Panc1 (cell line): Measurements from ENCODE around the gene TRAF7. TPM values are rescaled to one million over a fixed set of nuclear protein-coding genes. Genes with fewer than 3 reads are reported as not detected.

Experiments
- ATAC-seq: fragments of 200-7000 bp; cut with Tn5 transposase; 2 replicates; pipeline ENCODE4 v1.9.1; 2020; ENCODE audit warnings: mild to moderate bottlenecking, moderate library complexity
- BruUV-seq: library from RNA; stranded (reverse); fragments of 400-500 nt; replicated peaks from 2 replicates; lab custom pipeline; 2021; lab: Mats Ljungman, UMichigan
- CTCF ChIA-PET: fragments of 300-600 bp; sonication (Branson Sonifier 250); formaldehyde crosslinking; loops from one replicate; lab custom pipeline; 2022; ENCODE audit warnings: antibody characterized with exemption; lab: Charles Lee
- POLR2A ChIA-PET: fragments of 300-600 bp; sonication (Branson Sonifier 250); formaldehyde crosslinking; loops from one replicate; lab custom pipeline; 2022; ENCODE audit warnings: antibody characterized with exemption; lab: Charles Lee
- DNase-seq: peaks from one replicate; pipeline ENCODE4 v3.0.0-alpha.2; 2010; ENCODE audit warnings: low read depth, low spot score
- H3K27ac ChIP-seq: 2 replicates; pipeline ENCODE4 v1.5.1; 2011; ENCODE audit warnings: mild to moderate bottlenecking, low read length, inconsistent platforms
- H3K27me3 ChIP-seq: fragments of 200-500 bp; sonication (Bioruptor generic); 2 replicates; pipeline ENCODE4 v1.6.0; 2014; ENCODE audit warnings: low read length, inconsistent platforms; ENCODE audit not compliant: control insufficient read depth, insufficient read depth
- H3K36me3 ChIP-seq: fragments of 200-500 bp; sonication (Bioruptor generic); 2 replicates; pipeline ENCODE4 v1.5.1; 2014; ENCODE audit warnings: inconsistent platforms, mild to moderate bottlenecking, low read length, moderate library complexity; ENCODE audit not compliant: control insufficient read depth, insufficient read depth
- H3K4me1 ChIP-seq: 2 replicates; pipeline ENCODE4 v1.5.1; 2011; ENCODE audit warnings: inconsistent platforms, mild to moderate bottlenecking, low read length, moderate library complexity; ENCODE audit not compliant: control insufficient read depth, insufficient read depth
- H3K4me3 ChIP-seq, 2 experiments: 2 replicates each; pipeline ENCODE4 v1.5.1; 2011 to 2012; ENCODE audit warnings: low read depth in 2 of 2, low read length in 2 of 2, mild to moderate bottlenecking in 2 of 2, inconsistent platforms in 1 of 2, moderate library complexity in 1 of 2
- H3K9me3 ChIP-seq: fragments of 200-500 bp; sonication (Bioruptor generic); 2 replicates; pipeline ENCODE4 v1.5.1; 2014; ENCODE audit warnings: low read depth, mild to moderate bottlenecking, inconsistent platforms, low read length, moderate library complexity; ENCODE audit not compliant: control insufficient read depth, insufficient read depth
- POLR2AphosphoS5 ChIP-seq: IDR thresholded peaks from 2 replicates; pipeline ENCODE4 v1.6.1; 2012; ENCODE audit warnings: mild to moderate bottlenecking, low read depth, low read length, moderate library complexity
- SIN3A ChIP-seq: IDR thresholded peaks from 2 replicates; pipeline ENCODE4 v1.6.1; 2012; ENCODE audit warnings: low read depth, mild to moderate bottlenecking, low read length, moderate library complexity, borderline replicate concordance; ENCODE audit not compliant: insufficient read depth
- TCF7L2 ChIP-seq: IDR thresholded peaks from 2 replicates; pipeline ENCODE4 v1.6.1; 2011; ENCODE audit warnings: mild to moderate bottlenecking, low read depth, low read length, inconsistent platforms
- in situ Hi-C: cut with HindIII; loops from 2 replicates; pipeline ENCODE4 v1.10.0; 2016; ENCODE audit warnings: low sequenced_read_pairs, low pct_unique_long_range_greater_than_20kb
- intact Hi-C: fragments of 100-400 bp; cut with micrococcal nuclease; formaldehyde crosslinking; loops from one replicate; pipeline ENCODE4 v1.10.0; 2022; ENCODE audit not compliant: unreplicated experiment
- total RNA-seq: library from RNA; stranded (reverse); gene quantifications from one replicate; pipeline ENCODE4 v1.2.1, GENCODE V29; 2021; ENCODE audit not compliant: unreplicated experiment
- TF ChIP-seq, protein P1 (sequence below), 2 experiments: IDR thresholded peaks; 2 replicates each; pipeline ENCODE4 v1.6.1; 2011 to 2012; ENCODE audit warnings: low read depth in 2 of 2, control low read depth in 1 of 2, low read length in 1 of 2, mild to moderate bottlenecking in 1 of 2, moderate library complexity in 1 of 2; ENCODE audit not compliant: insufficient read depth in 1 of 2
- TF ChIP-seq, protein P2 (sequence below): fragments of 450-650 bp; IDR thresholded peaks from 2 replicates; pipeline ENCODE4 v1.5.1; 2017; ENCODE audit warnings: mild to moderate bottlenecking

TRAF7 gene
- total RNA-seq, 1 experiment from 2014 or later: 108 TPM

DNA sequence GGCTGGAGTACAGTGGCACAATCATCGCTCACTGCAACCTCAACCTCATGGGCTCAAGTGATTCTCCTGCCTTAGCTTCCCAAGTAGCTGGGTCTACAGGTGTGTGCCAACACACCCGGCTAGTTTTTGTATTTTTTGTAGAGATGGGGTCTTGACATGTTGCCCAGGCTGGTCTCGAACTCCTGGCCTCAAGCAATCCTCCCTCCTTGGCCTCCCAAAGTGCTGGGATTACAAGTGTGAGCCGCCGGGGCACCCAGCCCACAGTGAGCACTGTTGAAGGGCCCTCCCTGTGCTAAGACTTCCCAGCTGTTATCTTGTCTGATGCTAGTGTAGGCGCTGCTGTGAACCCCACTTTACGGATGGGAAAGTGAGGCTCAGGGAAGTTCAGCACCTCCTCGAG lies 32.8 kb downstream of the TRAF7 start:
- Histone ChIP-seq H3K4me1 (0 out of 2 replicates have a peak, but pooled peaks cover 5% of the 10 kb centered on the region), H3K27me3 (no peaks in the 10 kb centered on the region), H3K27ac (no peak overlapping the region), H3K36me3 (no peaks in the 10 kb centered on the region), H3K9me3 (no peaks in the 10 kb centered on the region), H3K4me3 (no peak overlapping the region)
- DNase-seq: no peak
- TF ChIP-seq, protein P1, sequence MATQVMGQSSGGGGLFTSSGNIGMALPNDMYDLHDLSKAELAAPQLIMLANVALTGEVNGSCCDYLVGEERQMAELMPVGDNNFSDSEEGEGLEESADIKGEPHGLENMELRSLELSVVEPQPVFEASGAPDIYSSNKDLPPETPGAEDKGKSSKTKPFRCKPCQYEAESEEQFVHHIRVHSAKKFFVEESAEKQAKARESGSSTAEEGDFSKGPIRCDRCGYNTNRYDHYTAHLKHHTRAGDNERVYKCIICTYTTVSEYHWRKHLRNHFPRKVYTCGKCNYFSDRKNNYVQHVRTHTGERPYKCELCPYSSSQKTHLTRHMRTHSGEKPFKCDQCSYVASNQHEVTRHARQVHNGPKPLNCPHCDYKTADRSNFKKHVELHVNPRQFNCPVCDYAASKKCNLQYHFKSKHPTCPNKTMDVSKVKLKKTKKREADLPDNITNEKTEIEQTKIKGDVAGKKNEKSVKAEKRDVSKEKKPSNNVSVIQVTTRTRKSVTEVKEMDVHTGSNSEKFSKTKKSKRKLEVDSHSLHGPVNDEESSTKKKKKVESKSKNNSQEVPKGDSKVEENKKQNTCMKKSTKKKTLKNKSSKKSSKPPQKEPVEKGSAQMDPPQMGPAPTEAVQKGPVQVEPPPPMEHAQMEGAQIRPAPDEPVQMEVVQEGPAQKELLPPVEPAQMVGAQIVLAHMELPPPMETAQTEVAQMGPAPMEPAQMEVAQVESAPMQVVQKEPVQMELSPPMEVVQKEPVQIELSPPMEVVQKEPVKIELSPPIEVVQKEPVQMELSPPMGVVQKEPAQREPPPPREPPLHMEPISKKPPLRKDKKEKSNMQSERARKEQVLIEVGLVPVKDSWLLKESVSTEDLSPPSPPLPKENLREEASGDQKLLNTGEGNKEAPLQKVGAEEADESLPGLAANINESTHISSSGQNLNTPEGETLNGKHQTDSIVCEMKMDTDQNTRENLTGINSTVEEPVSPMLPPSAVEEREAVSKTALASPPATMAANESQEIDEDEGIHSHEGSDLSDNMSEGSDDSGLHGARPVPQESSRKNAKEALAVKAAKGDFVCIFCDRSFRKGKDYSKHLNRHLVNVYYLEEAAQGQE (IDR thresholded peaks at IDR 0.05; ENCODE audit: insufficient read depth in 1 of 2, low read depth in 2 of 2, low read length in 1 of 2): no peak
- no peak for TF ChIP-seq TCF7L2
- TF ChIP-seq SIN3A: no peak
- TF ChIP-seq POLR2AphosphoS5: no peak
- TF ChIP-seq, protein P2, sequence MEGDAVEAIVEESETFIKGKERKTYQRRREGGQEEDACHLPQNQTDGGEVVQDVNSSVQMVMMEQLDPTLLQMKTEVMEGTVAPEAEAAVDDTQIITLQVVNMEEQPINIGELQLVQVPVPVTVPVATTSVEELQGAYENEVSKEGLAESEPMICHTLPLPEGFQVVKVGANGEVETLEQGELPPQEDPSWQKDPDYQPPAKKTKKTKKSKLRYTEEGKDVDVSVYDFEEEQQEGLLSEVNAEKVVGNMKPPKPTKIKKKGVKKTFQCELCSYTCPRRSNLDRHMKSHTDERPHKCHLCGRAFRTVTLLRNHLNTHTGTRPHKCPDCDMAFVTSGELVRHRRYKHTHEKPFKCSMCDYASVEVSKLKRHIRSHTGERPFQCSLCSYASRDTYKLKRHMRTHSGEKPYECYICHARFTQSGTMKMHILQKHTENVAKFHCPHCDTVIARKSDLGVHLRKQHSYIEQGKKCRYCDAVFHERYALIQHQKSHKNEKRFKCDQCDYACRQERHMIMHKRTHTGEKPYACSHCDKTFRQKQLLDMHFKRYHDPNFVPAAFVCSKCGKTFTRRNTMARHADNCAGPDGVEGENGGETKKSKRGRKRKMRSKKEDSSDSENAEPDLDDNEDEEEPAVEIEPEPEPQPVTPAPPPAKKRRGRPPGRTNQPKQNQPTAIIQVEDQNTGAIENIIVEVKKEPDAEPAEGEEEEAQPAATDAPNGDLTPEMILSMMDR: no peak
- in situ Hi-C loops (no loop called here), intact Hi-C loops (no loop called here)
- CTCF ChIA-PET: no interaction called here
- no TSS peak for BruUV-seq
- no peak for ATAC-seq
- POLR2A ChIA-PET: interaction anchor here (0.6 kb wide), 1 partner anchor 65 kb away, joined by 4 read pairs; no protein-coding TSS in a partner anchor

DNA sequence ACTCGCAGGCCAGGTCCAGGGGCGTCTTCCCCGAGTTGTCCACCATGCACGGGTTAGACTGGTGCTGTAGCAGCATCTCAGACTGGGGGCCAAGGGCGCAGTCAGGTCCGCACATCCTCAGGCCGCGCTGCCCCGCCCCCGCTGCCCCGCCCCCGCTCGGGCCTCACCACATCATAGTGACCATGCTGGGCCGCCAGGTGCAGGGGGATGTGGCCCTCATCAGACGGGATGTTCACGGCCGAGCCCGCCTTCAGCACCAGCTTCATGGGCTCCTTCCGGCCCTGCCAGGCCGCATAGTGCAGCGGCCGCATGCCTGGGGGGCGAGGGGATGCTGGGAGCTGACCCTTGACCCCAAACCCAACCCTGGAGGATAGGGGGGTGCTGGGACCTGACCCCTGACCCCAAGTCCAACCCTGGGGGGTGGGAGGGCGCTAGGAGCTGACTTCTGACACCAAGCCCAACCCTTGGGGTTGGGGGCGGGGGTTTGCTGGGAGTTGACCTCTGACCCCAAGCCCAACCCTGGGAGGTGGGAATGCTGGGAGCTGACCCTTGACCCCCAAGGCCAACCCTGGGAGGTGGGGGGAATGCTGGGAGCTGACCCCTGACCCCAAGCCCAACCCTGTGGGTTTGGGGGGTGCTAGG lies 33.8 kb downstream of the TRAF7 start:
- ChIA-PET POLR2A (no interaction called here), CTCF (no interaction called here)
- in situ Hi-C loops (no loop called here), intact Hi-C loops (no loop called here)
- ATAC-seq (no peak), DNase-seq (no peak)
- H3K36me3 ChIP-seq: no peaks in the 10 kb centered on the region
- no peaks in the 10 kb centered on the region for H3K9me3 ChIP-seq
- no peaks in the 10 kb centered on the region for H3K27me3 ChIP-seq
- 0 out of 2 replicates have a peak, but pooled peaks cover 5% of the 10 kb centered on the region for H3K4me1 ChIP-seq
- no TSS peak for BruUV-seq
- H3K4me3 ChIP-seq: no peak overlapping the region
- TF ChIP-seq, protein P2: no peak
- TF ChIP-seq, protein P1 (IDR thresholded peaks at IDR 0.05; ENCODE audit: insufficient read depth in 1 of 2, low read depth in 2 of 2, low read length in 1 of 2): no peak
- TF ChIP-seq SIN3A: no peak
- no peak for TF ChIP-seq TCF7L2
- no peak for TF ChIP-seq POLR2AphosphoS5
- H3K27ac ChIP-seq: no peak overlapping the region
